Right lobe of liver (tissue), 4 donors: ENCODE measurements around the gene FGF8.

Experiments used
- POLR2A ChIP-seq: fragments of 450-650 bp; IDR thresholded peaks from one replicate; pipeline ENCODE4 v1.6.1; 2017; ENCODE audit warnings: antibody characterized with exemption, mild to moderate bottlenecking
- TF ChIP-seq, protein P1 (sequence below), 4 donors: fragments of 200-600 bp in 3 of 4; fragments of 450-650 bp in 1 of 4; IDR thresholded peaks; one replicate each; pipeline versions ENCODE4 v1.5.1 to v1.8.0; 2016 to 2022; ENCODE audit warnings: antibody characterized with exemption in 4 of 4, mild to moderate bottlenecking in 2 of 4
- donor health status: DM: no; HTN: no; CAD: no.
- donor health status: DM: no; HTN: no; CAD: no.
- donor health status: DM: no; HTN: yes; CAD: no.

GRCh38 chr10:101793526-101793925 lies 17.6 kb upstream of the FGF8 start:
- TF ChIP-seq, protein P1, sequence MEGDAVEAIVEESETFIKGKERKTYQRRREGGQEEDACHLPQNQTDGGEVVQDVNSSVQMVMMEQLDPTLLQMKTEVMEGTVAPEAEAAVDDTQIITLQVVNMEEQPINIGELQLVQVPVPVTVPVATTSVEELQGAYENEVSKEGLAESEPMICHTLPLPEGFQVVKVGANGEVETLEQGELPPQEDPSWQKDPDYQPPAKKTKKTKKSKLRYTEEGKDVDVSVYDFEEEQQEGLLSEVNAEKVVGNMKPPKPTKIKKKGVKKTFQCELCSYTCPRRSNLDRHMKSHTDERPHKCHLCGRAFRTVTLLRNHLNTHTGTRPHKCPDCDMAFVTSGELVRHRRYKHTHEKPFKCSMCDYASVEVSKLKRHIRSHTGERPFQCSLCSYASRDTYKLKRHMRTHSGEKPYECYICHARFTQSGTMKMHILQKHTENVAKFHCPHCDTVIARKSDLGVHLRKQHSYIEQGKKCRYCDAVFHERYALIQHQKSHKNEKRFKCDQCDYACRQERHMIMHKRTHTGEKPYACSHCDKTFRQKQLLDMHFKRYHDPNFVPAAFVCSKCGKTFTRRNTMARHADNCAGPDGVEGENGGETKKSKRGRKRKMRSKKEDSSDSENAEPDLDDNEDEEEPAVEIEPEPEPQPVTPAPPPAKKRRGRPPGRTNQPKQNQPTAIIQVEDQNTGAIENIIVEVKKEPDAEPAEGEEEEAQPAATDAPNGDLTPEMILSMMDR (IDR thresholded peaks at IDR 0.05): no peak
- no peak for TF ChIP-seq POLR2A
